A549 (cell line): ENCODE measurements around the gene ANKRD29.

Source experiments
- EHMT2 ChIP-seq: fragments of 200-600 bp; sonication (generic); IDR thresholded peaks from 2 replicates; pipeline ENCODE4 v1.6.1; 2016; ENCODE audit warnings: antibody characterized with exemption, low read depth, mild to moderate bottlenecking, moderate library complexity
- POLR2A ChIP-seq: IDR thresholded peaks from 2 replicates; pipeline ENCODE4 v1.6.1; 2012; ENCODE audit warnings: mild to moderate bottlenecking, low read length
- TF ChIP-seq, protein P1 (sequence below): fragments of >200 bp; sonication (Bioruptor Twin); formaldehyde crosslinking; IDR thresholded peaks from 3 replicates; pipeline ENCODE4 v1.5.1; 2016
- TF ChIP-seq, protein P2 (sequence below): fragments of 450-650 bp; IDR thresholded peaks from 2 replicates; pipeline ENCODE4 v1.6.1; 2014; ENCODE audit warnings: antibody characterized with exemption

DNA sequence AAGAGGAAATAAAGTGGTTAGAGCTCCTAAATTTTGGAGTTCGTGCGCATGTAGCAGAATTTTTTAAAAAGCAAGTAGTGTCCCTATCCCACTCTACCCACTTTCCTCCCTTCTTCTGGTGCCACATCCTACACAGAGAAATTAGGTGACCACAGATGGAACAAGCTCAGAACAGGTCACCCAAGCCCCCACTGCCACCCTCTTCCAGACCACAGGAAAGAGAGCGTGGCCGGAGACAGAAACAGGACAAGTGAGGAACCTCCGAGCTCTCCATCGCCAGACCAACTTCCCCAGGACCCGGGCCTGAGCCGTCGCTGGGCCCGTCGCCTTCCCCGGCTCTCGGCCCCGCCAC, 76.8 kb downstream of the ANKRD29 start:
- TF ChIP-seq, protein P1, sequence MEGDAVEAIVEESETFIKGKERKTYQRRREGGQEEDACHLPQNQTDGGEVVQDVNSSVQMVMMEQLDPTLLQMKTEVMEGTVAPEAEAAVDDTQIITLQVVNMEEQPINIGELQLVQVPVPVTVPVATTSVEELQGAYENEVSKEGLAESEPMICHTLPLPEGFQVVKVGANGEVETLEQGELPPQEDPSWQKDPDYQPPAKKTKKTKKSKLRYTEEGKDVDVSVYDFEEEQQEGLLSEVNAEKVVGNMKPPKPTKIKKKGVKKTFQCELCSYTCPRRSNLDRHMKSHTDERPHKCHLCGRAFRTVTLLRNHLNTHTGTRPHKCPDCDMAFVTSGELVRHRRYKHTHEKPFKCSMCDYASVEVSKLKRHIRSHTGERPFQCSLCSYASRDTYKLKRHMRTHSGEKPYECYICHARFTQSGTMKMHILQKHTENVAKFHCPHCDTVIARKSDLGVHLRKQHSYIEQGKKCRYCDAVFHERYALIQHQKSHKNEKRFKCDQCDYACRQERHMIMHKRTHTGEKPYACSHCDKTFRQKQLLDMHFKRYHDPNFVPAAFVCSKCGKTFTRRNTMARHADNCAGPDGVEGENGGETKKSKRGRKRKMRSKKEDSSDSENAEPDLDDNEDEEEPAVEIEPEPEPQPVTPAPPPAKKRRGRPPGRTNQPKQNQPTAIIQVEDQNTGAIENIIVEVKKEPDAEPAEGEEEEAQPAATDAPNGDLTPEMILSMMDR: no peak
- TF ChIP-seq EHMT2: no peak
- TF ChIP-seq, protein P2, sequence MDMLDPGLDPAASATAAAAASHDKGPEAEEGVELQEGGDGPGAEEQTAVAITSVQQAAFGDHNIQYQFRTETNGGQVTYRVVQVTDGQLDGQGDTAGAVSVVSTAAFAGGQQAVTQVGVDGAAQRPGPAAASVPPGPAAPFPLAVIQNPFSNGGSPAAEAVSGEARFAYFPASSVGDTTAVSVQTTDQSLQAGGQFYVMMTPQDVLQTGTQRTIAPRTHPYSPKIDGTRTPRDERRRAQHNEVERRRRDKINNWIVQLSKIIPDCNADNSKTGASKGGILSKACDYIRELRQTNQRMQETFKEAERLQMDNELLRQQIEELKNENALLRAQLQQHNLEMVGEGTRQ: no peak
- no peak for TF ChIP-seq POLR2A
